RKO (cell line): ENCODE results near the gene PTPN2.
"Not testable (repeated sequence)": the region's sequence is repeated elsewhere in the genome, so short reads cannot be mapped to it uniquely, and the experiment has no call there.

Source experiments
- DNase-seq: peaks from one replicate; pipeline ENCODE4 v3.0.0-alpha.2; 2016; ENCODE audit warnings: low spot score

PTPN2 gene

GRCh38 chr18:12891561-12891960 is 7.5 kb upstream of the PTPN2 start:
- no peak for DNase-seq

- no peak for DNase-seq
Observed at GRCh38 chr18:12890964-12891363, 6.9 kb upstream of the PTPN2 start.

GRCh38 chr18:12886498-12887126 is 2.6 kb upstream of the PTPN2 start:
- DNase-seq = peak; percentile 70

DNA sequence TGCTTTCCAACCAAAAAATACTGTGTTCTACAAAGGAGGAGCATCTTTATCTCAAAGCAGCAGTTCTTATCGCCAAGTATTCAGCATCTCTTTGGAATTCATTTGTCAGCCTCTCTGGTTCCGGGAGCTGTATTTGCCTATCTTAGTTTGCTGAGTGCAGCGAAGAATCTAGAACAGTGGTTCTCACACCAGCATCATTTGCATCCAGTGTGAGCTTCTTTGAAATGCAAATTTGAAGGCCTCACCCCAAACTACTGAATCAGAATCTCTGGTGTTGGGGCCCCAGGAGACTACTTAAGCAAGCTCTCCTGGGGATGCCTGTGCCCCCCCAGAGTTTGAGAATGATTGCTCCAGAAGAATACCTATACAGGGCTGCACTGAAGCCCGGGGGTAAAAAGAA is 1.5 kb upstream of the PTPN2 start:
- no peak for DNase-seq

DNA sequence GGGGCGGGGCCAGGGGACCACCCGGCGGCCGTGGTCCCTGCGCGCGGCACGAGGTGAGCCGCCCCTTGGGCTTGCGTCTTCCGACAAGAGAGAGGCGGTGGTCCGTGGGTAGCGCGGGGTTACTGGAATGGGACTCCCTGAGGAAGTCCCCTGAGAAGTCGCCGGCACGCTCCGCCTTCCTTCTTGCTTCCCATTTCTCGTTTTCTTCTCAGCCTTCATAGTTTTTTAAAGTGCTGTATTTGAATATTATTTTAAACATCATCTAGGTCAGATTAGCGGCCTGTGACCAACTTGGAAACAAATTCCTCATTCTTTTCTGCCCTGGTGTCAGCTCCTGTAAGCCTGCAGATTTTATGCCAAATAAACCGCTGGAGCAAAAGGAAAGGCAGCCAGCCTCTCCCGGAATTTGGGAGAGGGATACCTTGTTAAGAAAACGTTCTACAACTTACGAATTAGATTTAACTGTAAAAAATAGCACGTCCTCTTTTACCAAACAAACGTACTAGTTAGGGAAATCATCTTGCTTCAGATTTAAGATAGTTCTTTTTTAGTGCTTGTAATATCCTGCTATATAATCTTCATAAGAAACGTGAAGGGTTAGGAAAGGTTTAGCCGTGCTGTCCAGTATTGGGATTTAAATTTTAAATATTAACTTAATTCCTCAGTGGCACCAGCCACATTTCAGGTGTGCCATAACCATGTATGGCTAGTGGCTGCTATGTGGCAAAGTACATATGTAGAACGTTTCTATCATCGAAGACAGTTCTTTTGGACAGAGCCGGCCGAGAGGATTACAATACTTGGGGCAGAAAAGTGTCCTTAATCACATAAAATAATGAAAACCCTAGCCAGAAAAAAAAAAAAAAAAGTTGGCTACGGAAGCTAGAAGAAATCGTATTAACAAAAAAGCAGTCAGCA is 628 bp upstream of the PTPN2 start:
- DNase-seq = no peak

- DNase-seq = no peak
Observed at GRCh38 chr18:12883372-12883683, 709 bp downstream of the PTPN2 start.

GRCh38 chr18:12882453-12883371 is 1.3 kb downstream of the PTPN2 start:
- peak; percentile 23 for DNase-seq

- DNase-seq = no peak
Observed at GRCh38 chr18:12880541-12880910, 3.5 kb downstream of the PTPN2 start.

GRCh38 chr18:12879840-12880540 is 4.0 kb downstream of the PTPN2 start:
- DNase-seq = no peak

- not testable (repeated sequence) for DNase-seq
Observed at GRCh38 chr18:12874992-12875391, 9.0 kb downstream of the PTPN2 start.

DNA sequence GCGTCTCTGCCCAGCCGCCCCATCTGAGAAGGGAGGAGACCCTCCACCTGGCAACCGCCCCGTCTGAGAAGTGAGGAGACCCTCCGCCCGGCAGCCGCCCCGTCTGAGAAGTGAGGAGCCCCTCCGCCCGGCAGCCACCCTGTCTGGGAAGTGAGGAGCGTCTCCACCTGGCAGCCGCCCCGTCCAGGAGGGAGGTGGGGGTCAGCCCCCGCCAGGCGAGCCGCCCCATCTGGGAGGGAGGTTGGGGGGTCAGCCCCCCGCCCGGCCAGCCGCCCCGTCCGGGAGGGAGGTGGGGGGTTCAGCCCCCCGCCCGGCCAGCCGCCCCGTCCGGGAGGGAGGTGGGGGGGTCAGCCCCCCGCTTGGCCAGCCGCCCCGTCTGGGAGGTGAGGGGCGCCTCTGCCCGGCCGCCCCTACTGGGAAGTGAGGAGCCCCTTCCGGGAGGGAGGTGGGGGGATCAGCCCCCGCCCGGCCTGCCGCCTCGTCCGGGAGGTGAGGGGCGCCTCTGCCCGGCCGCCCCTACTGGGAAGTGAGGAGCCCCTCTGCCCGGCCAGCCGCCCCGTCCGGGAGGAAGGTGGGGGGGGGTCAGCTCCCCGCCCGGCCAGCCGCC is 10.0 kb downstream of the PTPN2 start:
- DNase-seq = not testable (repeated sequence)

GRCh38 chr18:12872408-12872807 is 11.6 kb downstream of the PTPN2 start:
- no peak for DNase-seq

DNA sequence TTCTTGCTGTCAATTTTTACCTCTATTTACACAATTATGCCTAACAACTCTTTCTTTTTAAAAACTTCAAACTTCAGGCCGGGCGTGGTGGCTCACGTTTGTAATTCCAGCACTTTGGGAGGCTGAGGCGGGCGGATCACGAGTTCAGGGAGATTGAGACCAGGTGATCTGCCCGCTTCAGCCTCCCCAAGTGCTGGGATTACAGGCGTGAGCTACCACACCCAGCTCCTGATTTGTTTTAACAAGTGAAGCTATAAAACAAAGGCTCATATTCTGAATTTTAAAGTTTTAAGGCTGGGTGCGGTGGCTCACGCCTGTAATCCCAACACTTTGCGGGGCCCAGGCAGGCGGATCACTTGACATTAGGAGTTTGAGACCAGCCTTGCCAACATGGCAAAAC is 15.5 kb downstream of the PTPN2 start:
- DNase-seq = no peak

- DNase-seq = no peak
Observed at GRCh38 chr18:12867441-12868123, 16.5 kb downstream of the PTPN2 start.

- DNase-seq = no peak
Observed at GRCh38 chr18:12863687-12864216, 20.3 kb downstream of the PTPN2 start.

GRCh38 chr18:12862874-12863482 is 21.1 kb downstream of the PTPN2 start:
- no peak for DNase-seq

DNA sequence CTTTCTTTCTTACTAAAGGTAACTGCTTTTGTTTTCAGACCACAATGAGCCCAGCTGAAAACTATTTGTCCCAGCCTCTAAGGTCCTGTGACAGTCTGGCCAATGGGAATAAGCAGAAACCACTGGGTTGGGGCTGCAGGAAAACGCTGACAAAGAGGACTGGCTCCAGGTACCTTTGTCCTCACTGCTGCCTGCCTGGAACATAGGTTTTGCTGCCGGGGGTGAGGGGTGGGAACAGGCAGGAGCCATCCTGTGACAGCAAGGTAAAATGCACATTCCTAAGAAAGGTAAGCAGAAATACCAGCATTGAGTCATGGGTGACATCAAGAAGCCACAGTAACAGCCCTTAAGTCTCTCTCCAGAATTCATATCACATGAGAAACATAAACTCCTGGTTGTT is 21.6 kb downstream of the PTPN2 start:
- DNase-seq = no peak

DNA sequence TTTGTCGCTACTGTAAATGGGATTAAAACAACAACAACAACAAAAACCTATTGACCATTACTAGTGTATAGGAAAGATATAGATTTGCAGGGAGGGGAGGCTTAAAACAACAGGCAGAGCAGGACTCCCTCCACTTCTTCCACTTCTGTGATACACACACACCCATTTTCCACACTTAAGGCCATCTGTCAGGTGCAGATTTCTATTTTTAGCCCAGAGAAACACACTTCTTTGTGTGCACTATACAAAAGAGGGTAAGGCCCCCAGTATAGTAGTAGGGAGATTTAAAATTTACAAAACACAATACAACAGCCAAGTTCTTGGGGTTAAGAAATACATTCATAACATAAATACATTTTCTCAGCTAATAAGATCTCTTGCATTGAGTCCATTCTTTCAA is 22.4 kb downstream of the PTPN2 start:
- no peak for DNase-seq

DNA sequence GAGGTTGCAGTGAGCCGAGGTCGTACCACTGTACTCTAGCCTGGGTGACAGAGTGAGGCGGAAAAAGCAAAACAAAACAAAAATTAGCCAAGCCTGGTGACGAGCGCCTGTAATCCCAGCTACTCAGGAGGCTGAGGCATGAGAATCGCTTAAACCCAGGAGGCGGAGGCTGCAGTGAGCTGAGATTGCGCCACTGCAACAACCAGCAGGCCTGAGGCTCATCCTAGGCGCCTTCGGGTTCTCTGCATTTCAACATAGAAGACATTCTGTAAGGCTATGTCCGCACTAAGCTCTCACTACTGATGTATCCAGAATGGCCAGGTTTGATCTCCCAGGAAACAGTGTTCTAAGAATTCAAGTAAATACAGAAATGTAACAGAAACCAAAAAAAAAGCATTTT is 23.5 kb downstream of the PTPN2 start:
- DNase-seq = no peak

DNA sequence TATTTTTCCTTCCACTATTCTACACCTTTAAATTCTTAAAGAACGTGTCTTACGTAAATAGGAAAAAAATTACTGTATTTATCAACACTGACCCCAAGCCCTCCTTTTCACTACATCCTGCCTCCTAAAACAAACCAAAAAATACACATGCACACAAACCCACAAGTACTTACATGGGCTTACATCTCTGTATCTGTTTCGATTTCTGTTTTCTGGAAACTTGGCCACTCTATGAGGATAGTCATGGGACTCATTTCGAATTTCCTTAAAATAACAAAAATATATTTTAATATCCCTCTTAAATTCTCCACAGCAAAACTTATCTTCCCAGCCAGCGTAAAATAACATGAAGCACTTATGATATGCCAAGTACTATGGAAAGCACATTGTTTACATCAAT is 25.0 kb downstream of the PTPN2 start:
- DNase-seq = no peak
